Thyroid gland (tissue), 4 donors: Measurements from ENCODE around the gene ID2. TPM values are rescaled to one million over a fixed set of nuclear protein-coding genes. Genes with fewer than 3 reads are reported as not detected.

Experiments used
- DNase-seq, 2 donors: peaks; one replicate each; pipeline ENCODE4 v3.0.0-alpha.2; 2019
- H3K27ac ChIP-seq, 3 donors: fragments of 200-600 bp; sonication (generic); 1 replicate in 2 of 3; 2 replicates in 1 of 3; pipeline ENCODE4 v1.5.1; 2016 to 2019; ENCODE audit warnings: mild to moderate bottlenecking in 1 of 3, moderate library complexity in 1 of 3
- H3K27me3 ChIP-seq: fragments of 200-600 bp; sonication (generic); one replicate; pipeline ENCODE4 v1.5.1; 2019
- H3K36me3 ChIP-seq, 2 donors: fragments of 200-600 bp; sonication (generic); one replicate each; pipeline ENCODE4 v1.5.1; 2016 to 2019
- H3K4me1 ChIP-seq, 2 donors: fragments of 200-600 bp; sonication (generic); one replicate each; pipeline ENCODE4 v1.5.1; 2017 to 2019
- H3K4me3 ChIP-seq, 3 donors: fragments of 200-600 bp; sonication (generic); replicated peaks in 1 of 3; 1 replicate in 2 of 3; 2 replicates in 1 of 3; pipeline ENCODE4 v1.5.1; 2016; ENCODE audit warnings: mild to moderate bottlenecking in 1 of 3
- H3K9me3 ChIP-seq: fragments of 200-600 bp; sonication (generic); one replicate; pipeline ENCODE4 v1.5.1; 2017
- POLR2A ChIP-seq, 2 donors: fragments of 450-650 bp; IDR thresholded peaks; one replicate each; pipeline ENCODE4 v1.6.1; 2017; ENCODE audit warnings: antibody characterized with exemption in 2 of 2, mild to moderate bottlenecking in 2 of 2, moderate library complexity in 1 of 2
- WGBS, 2 donors: methylation state at CpG; one replicate each; pipeline ENCODE4 v1.1.5; 2017; 5-methylcytosine and 5-hydroxymethylcytosine counted together
- intact Hi-C: fragments of 100-400 bp; cut with DNase I; formaldehyde crosslinking; loops from one replicate; pipeline ENCODE4 v1.15.1; 2023
- total RNA-seq, 4 donors: library from RNA; depleted of rRNA; stranded (reverse); fragments of >200 nt; gene quantifications; one replicate each; pipeline ENCODE4 v1.2.3, GENCODE V29; 2016
- TF ChIP-seq, protein P1 (sequence below), 6 experiments: fragments of 200-600 bp in 3 of 6; fragments of 450-650 bp in 3 of 6; sonication (generic) in 3 of 6; IDR thresholded peaks; one replicate each; pipeline ENCODE4 v1.5.1; 2016 to 2019; ENCODE audit warnings: antibody characterized with exemption in 6 of 6, mild to moderate bottlenecking in 2 of 6, inconsistent platforms in 1 of 6, moderate library complexity in 1 of 6

ID2 gene
- total RNA-seq, 4 donors from 2014 or later, result 226 to 298 (median 247) TPM

DNA sequence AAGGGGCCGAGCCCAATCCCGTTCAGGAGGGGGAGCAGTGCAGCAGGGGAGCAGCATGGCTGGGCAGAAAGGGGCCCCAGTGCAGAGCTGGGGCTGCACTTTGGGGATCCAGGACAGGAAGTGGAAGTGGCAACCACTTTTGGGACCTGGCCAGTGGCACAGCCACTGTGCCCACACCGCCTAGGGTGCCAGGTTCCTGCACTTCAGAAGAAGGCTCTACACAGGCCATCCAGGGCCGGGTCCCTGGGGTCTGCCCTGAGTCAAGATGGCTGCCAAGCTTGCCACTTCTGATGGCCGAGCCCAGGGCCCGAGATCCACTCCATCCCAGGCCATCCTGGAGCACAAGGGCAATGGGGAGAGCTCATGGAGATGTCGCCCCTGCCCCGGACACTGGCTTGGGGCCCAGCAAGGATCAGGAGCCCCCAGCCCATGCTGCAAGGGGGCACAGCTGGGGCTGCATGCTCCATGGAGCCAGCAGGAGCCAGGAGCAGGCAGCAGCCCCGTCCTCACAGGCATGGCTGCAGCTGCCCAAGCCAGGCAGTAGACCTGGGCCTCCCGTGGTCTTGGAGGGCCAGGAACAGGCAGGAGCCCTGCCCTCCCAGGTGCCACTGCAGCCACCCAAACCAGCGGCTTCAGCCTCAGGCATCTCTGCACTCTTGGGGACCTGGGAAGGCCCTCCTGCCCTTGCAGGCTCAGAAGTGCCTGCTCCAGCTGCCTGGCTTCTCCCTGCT, 35.0 kb upstream of the ID2 start:
- DNase-seq, result no peak
- TF ChIP-seq, protein P1, sequence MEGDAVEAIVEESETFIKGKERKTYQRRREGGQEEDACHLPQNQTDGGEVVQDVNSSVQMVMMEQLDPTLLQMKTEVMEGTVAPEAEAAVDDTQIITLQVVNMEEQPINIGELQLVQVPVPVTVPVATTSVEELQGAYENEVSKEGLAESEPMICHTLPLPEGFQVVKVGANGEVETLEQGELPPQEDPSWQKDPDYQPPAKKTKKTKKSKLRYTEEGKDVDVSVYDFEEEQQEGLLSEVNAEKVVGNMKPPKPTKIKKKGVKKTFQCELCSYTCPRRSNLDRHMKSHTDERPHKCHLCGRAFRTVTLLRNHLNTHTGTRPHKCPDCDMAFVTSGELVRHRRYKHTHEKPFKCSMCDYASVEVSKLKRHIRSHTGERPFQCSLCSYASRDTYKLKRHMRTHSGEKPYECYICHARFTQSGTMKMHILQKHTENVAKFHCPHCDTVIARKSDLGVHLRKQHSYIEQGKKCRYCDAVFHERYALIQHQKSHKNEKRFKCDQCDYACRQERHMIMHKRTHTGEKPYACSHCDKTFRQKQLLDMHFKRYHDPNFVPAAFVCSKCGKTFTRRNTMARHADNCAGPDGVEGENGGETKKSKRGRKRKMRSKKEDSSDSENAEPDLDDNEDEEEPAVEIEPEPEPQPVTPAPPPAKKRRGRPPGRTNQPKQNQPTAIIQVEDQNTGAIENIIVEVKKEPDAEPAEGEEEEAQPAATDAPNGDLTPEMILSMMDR (IDR thresholded peaks at IDR 0.05), result no peak
- no peak for TF ChIP-seq POLR2A (IDR thresholded peaks at IDR 0.05)
- H3K36me3 ChIP-seq, result no peaks in the 10 kb centered on the region
- no peaks in the 10 kb centered on the region for H3K27me3 ChIP-seq
- H3K9me3 ChIP-seq, result no peaks in the 10 kb centered on the region
- 88 to 93% methylated on average over 6 to 7 of the region's 11 CpGs for WGBS, 2 donors
- no peaks in the 10 kb centered on the region for H3K4me1 ChIP-seq
- H3K4me3 ChIP-seq, result no peak overlapping the region
- H3K27ac ChIP-seq, result no peak overlapping the region
- intact Hi-C loops, result no loop called here

DNA sequence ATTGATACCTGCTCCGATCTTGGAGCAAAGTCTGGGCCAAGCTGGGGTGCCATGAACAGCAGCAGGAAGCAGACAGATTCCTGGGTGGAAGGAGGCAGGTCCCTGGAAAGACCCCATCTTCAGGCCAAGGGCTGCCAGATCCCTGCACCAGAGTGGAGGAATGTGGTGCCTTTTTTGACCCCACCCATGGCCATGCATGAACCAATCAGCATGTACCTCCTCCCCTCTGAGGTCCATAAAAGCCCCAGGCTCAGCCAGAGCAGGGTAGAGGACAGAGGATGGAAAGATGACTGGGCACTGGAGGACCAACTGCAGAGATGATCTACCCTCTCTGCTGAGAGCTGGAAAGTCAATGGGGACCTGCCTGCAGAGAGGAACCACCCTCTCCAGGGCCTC, 34.4 kb upstream of the ID2 start:
- DNase-seq, result no peak
- Histone ChIP-seq H3K27me3 (no peaks in the 10 kb centered on the region), H3K4me3 (no peak overlapping the region), H3K27ac (no peak overlapping the region), H3K9me3 (no peaks in the 10 kb centered on the region), H3K4me1 (no peaks in the 10 kb centered on the region), H3K36me3 (no peaks in the 10 kb centered on the region)
- intact Hi-C loops, result no loop called here
- WGBS, 2 donors, result 100% methylated on average over 1 of the region's 1 CpG; no CpG with 5 or more reads in 1 of the 2 donors
- no peak for TF ChIP-seq POLR2A (IDR thresholded peaks at IDR 0.05)
- TF ChIP-seq, protein P1 (IDR thresholded peaks at IDR 0.05), result no peak

DNA sequence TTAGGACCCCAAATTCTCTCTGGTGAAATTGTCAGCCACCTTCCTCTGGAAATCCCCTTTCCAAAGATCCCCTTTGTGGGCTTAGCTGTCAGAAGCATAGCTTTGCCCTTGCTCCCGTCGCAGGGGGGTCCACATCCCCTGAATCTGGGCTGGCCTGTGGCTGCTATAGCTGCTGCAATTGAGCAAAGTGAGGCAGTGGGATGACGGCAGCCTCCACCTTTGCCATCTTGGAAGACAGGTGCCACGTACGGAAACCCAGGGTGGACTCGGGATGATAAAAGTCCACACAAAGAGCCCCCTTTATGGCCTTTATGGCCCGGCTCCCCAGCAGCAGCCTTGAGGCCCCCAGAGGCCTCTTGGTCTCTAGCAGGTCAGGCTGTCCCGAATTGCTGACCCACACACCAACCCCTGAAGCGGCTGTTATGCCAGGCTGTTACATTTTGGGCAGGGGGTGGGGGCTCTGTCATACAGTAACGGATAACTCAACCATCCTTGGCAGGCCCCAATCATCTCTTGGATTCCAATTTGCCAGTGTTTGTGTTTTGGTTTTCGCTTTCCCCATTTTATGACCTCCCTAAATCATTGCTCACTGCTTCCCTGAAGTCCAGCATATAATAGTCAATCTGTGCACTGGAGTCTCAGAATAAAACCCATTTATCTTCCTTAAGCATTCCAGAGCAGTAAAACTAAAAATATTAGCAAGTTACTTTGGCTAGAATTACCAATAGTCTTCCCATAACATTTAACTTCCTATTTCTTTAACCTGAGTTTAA, 33.2 kb upstream of the ID2 start:
- no peak for DNase-seq
- no peak for TF ChIP-seq POLR2A (IDR thresholded peaks at IDR 0.05)
- TF ChIP-seq, protein P1 (IDR thresholded peaks at IDR 0.05), result no peak
- Histone ChIP-seq H3K27ac (no peak overlapping the region), H3K27me3 (no peaks in the 10 kb centered on the region), H3K4me1 (peaks cover 0 to 9% of the 10 kb centered on the region in 2 donors), H3K4me3 (no peak overlapping the region), H3K36me3 (no peaks in the 10 kb centered on the region), H3K9me3 (no peaks in the 10 kb centered on the region)
- 95 to 96% methylated on average over 11 of the region's 11 CpGs for WGBS, 2 donors
- intact Hi-C loops, result no loop called here

DNA sequence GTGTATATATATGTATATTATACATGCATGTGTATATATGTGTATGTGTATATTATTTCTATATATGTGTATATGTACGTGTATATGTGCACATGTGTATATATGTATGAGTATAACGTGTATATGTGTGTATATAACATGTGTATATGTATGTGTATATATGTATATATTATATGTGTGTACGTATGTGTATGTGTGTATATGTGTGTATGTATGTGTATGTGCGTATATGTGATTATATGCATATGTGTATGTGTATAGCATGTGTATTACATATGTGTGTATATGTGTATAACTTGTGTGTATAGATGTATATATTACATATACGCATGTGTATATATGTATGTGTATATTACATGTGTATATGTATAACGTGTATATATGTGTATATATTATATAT, 32.1 kb upstream of the ID2 start:
- no peak overlapping the region for H3K27ac ChIP-seq
- TF ChIP-seq POLR2A (IDR thresholded peaks at IDR 0.05), result no peak
- TF ChIP-seq, protein P1 (IDR thresholded peaks at IDR 0.05), result no peak
- peaks cover 0 to 10% of the 10 kb centered on the region in 2 donors for H3K4me1 ChIP-seq
- no peaks in the 10 kb centered on the region for H3K9me3 ChIP-seq
- WGBS, 2 donors, result 74 to 86% methylated on average over 6 of the region's 6 CpGs
- no peak for DNase-seq
- no peak overlapping the region for H3K4me3 ChIP-seq
- intact Hi-C loops, result no loop called here
- no peaks in the 10 kb centered on the region for H3K36me3 ChIP-seq
- no peaks in the 10 kb centered on the region for H3K27me3 ChIP-seq

DNA sequence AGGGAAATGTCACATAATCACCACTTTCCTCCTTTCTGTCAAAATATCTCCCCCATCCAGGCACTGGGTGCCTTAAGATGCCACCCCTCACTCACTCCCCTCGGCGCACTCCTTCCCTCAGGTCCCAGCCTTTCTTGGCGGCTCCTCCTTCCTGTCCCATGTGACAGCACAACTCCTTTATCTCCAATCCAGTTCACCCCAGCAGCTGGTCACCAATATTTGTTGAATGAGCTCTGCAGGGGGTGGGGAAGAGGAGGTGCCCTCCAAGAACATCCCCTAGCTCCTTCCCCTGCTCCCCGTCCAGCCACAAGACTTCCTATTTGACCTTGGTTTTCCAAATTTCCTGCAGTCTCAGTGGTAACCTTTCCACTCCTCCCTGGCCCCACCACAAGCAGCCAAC, 31.6 kb upstream of the ID2 start:
- no peaks in the 10 kb centered on the region for H3K36me3 ChIP-seq
- H3K27me3 ChIP-seq, result no peaks in the 10 kb centered on the region
- no peaks in the 10 kb centered on the region for H3K9me3 ChIP-seq
- 93 to 98% methylated on average over 4 of the region's 4 CpGs for WGBS, 2 donors
- H3K4me3 ChIP-seq, result no peak overlapping the region
- intact Hi-C loops, result no loop called here
- H3K4me1 ChIP-seq, result peaks cover 0 to 10% of the 10 kb centered on the region in 2 donors
- H3K27ac ChIP-seq, result no peak overlapping the region
- no peak for TF ChIP-seq POLR2A (IDR thresholded peaks at IDR 0.05)
- TF ChIP-seq, protein P1 (IDR thresholded peaks at IDR 0.05), result no peak
- no peak for DNase-seq
